ENCODE measurements around the gene ATP11A. TPM values are rescaled to one million over a fixed set of nuclear protein-coding genes. Genes with fewer than 3 reads are reported as not detected.

Gene ATP11A
- total and polyA plus RNA-seq, 2 experiments from 2014 or later = 28.7 to 30.8 TPM

DNA sequence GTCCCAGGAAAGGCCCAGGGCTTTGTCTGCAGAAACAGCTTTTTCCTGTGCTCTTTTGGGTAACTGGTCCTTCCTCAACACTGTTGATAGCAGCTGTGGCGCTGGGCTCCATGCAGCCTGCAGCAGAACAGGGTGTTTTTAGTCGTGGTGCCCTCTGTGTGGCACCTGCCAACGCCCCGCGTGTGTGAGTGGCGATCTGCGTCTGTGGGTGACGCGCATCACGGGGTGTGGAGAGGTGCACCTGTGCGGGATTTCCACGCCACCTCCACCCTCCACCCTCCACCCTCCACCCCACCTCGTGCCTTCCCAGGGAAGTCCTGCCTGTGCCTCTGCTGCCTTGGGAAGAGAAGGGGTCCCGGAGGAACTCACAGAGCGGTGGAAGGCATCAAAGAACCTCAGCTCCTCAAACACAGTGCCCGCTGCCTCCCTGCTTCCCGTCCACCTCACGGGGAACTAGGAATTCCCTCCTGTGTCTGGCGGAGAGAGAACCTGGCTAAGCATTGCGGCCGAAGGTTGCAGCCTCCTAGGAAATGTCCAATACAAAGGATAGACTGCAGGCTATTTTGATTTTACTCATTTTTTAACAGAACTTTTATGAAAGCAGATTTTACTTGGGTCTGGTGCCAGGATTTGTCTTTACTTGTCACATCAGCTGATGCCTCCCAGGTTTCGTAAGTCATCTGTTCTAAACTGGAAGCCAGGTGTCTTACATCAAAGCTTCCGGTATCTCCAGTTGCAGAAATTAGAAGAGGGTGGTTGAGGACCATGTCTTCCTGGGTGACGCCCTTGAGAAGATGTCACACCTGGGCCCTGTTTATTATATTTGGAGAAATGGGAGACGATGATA is 84.0 kb downstream of the ATP11A start:
- H4K20me1 ChIP-seq (ENCODE audit: insufficient read depth, poor library complexity, severe bottlenecking) = peaks cover 15% of the 10 kb centered on the region
- H3K4me3 ChIP-seq = no peak overlapping the region
- no peaks in the 10 kb centered on the region for H3K27me3 ChIP-seq
- H3K9me2 ChIP-seq (replicated peaks; ENCODE audit: insufficient read depth) = no peaks in the 10 kb centered on the region
- no peak overlapping the region for H3K4me2 ChIP-seq
- H2AFZ ChIP-seq = no peak overlapping the region
- H3K27ac ChIP-seq = no peak overlapping the region
- H3K4me1 ChIP-seq (ENCODE audit: insufficient read depth) = peaks cover 6% of the 10 kb centered on the region
- no peaks in the 10 kb centered on the region for H3K36me3 ChIP-seq (replicated peaks; ENCODE audit: insufficient read depth, low read depth)
- 93% methylated on average over 20 of the region's 25 CpGs for WGBS (ENCODE audit: low lambda C conversion rate, missing lambda C conversion rate)
- H3K79me2 ChIP-seq = peaks cover 75% of the 10 kb centered on the region
- DNase-seq (ENCODE audit: low spot score) = no peak
- H3K9me3 ChIP-seq (ENCODE audit: low read depth) = no peaks in the 10 kb centered on the region
- TF ChIP-seq EZH2phosphoT487 (IDR thresholded peaks at IDR 0.05; ENCODE audit: low read depth, severe bottlenecking, unreplicated experiment) (no peak), EZH2 (IDR thresholded peaks at IDR 0.05; ENCODE audit: borderline replicate concordance) (no peak)

DNA sequence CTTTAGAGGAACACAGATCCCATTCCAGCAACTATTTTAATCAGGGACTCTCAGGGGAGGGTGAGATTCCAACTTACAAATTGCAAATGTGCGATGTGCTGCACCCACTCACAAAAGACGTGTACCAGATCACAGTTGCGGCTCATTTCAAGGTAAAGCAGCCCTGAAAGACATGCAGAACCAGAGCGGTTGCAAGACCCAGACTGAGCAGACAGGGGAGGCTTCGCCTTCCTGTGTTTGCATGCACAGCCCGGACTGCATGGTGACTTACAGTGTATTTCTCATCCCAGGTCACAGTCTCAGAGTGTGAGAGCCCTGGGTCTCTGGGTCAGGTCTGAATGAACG is 84.6 kb downstream of the ATP11A start:
- Histone ChIP-seq H3K9me2 (replicated peaks; ENCODE audit: insufficient read depth) (no peaks in the 10 kb centered on the region), H3K4me3 (no peak overlapping the region), H2AFZ (no peak overlapping the region), H3K4me1 (ENCODE audit: insufficient read depth) (peaks cover 6% of the 10 kb centered on the region), H3K79me2 (peaks cover 73% of the 10 kb centered on the region), H3K4me2 (no peak overlapping the region), H3K9me3 (ENCODE audit: low read depth) (no peaks in the 10 kb centered on the region), H3K27ac (no peak overlapping the region), H3K27me3 (no peaks in the 10 kb centered on the region), H4K20me1 (ENCODE audit: insufficient read depth, poor library complexity, severe bottlenecking) (peaks cover 12% of the 10 kb centered on the region), H3K36me3 (replicated peaks; ENCODE audit: insufficient read depth, low read depth) (no peaks in the 10 kb centered on the region)
- TF ChIP-seq EZH2phosphoT487 (IDR thresholded peaks at IDR 0.05; ENCODE audit: low read depth, severe bottlenecking, unreplicated experiment) (no peak), EZH2 (IDR thresholded peaks at IDR 0.05; ENCODE audit: borderline replicate concordance) (no peak)
- TF ChIP-seq, protein P1, sequence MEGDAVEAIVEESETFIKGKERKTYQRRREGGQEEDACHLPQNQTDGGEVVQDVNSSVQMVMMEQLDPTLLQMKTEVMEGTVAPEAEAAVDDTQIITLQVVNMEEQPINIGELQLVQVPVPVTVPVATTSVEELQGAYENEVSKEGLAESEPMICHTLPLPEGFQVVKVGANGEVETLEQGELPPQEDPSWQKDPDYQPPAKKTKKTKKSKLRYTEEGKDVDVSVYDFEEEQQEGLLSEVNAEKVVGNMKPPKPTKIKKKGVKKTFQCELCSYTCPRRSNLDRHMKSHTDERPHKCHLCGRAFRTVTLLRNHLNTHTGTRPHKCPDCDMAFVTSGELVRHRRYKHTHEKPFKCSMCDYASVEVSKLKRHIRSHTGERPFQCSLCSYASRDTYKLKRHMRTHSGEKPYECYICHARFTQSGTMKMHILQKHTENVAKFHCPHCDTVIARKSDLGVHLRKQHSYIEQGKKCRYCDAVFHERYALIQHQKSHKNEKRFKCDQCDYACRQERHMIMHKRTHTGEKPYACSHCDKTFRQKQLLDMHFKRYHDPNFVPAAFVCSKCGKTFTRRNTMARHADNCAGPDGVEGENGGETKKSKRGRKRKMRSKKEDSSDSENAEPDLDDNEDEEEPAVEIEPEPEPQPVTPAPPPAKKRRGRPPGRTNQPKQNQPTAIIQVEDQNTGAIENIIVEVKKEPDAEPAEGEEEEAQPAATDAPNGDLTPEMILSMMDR (IDR thresholded peaks at IDR 0.05; ENCODE audit: poor library complexity) = no peak
- no peak for DNase-seq (ENCODE audit: low spot score)
- WGBS (ENCODE audit: low lambda C conversion rate, missing lambda C conversion rate) = 96% methylated on average over 7 of the region's 7 CpGs

DNA sequence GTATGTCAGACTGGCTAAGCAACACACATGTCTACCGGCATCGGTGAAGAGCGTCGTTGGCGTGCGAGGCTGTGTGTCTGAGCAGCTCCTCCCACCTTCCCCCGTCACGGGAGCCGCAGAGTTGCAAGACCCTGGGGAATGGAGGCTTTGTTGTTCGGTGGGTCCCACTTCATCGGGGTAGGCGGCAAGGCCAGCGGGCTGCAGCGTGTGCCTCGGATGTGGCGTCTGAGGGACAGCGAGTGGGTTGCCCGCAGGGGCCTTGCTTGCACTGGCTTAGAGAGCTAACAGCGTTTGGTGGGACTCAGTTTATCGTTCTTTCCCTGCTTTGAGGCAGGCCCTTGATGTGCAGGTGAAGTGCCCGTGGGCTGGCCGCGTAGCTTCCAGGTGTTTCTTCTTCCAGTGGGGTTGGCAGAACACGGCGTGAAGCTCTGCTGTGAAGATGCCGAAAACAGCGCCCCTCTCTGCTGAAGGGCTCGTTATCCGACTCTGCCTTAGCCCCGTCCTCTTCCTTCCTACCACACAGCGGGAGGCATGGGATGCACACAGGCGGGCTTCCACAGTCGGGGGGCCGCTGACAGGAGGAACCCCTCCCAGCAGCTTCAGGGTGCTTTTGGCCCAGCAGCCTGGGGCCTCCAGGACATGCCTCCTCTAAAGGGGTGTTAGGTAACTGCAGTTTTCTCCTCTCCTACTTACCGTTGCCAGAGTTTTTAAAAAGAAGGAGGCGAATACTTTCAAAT is 85.2 kb downstream of the ATP11A start:
- Histone ChIP-seq H3K9me2 (replicated peaks; ENCODE audit: insufficient read depth) (no peaks in the 10 kb centered on the region), H2AFZ (no peak overlapping the region), H3K4me3 (no peak overlapping the region), H3K36me3 (replicated peaks; ENCODE audit: insufficient read depth, low read depth) (no peaks in the 10 kb centered on the region), H3K9me3 (ENCODE audit: low read depth) (no peaks in the 10 kb centered on the region), H3K27me3 (no peaks in the 10 kb centered on the region), H4K20me1 (ENCODE audit: insufficient read depth, poor library complexity, severe bottlenecking) (peaks cover 11% of the 10 kb centered on the region), H3K4me1 (ENCODE audit: insufficient read depth) (peaks cover 6% of the 10 kb centered on the region), H3K4me2 (no peak overlapping the region), H3K27ac (no peak overlapping the region), H3K79me2 (peaks cover 76% of the 10 kb centered on the region)
- 94% methylated on average over 35 of the region's 36 CpGs for WGBS (ENCODE audit: low lambda C conversion rate, missing lambda C conversion rate)
- DNase-seq (ENCODE audit: low spot score) = no peak
- TF ChIP-seq, protein P1 (IDR thresholded peaks at IDR 0.05; ENCODE audit: poor library complexity) = no peak
- no peak for TF ChIP-seq EZH2 (IDR thresholded peaks at IDR 0.05; ENCODE audit: borderline replicate concordance)
- no peak for TF ChIP-seq EZH2phosphoT487 (IDR thresholded peaks at IDR 0.05; ENCODE audit: low read depth, severe bottlenecking, unreplicated experiment)

DNA sequence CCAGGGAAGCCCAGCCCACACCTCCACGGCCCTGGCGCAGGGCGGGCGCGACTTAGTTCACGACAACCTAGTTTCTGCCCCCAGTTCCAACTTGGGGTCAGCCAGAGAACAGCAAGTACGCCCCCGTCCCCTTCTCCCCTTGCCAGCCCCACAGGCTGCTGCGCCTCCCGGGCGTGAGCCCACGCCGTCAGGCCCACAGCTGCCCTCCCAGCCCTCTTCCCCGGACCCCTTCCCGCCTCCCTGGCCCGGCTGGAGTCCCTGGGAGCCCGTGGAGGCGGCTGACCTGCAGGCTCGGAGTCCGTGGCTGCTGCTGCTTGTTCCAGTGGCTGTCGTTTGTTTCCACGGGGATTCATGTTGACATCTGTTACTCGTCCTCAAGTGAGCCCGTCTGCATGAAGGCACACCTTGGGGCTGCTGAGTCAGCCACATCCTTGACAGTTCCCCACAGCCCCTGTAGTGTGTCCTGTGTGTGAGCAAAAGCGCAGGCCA is 86.0 kb downstream of the ATP11A start:
- no peak overlapping the region for H3K4me3 ChIP-seq
- H3K27me3 ChIP-seq = no peaks in the 10 kb centered on the region
- no peak overlapping the region for H3K4me2 ChIP-seq
- no peaks in the 10 kb centered on the region for H3K9me3 ChIP-seq (ENCODE audit: low read depth)
- 78% methylated on average over 23 of the region's 25 CpGs for WGBS (ENCODE audit: low lambda C conversion rate, missing lambda C conversion rate)
- peaks cover 5% of the 10 kb centered on the region for H3K4me1 ChIP-seq (ENCODE audit: insufficient read depth)
- no peaks in the 10 kb centered on the region for H3K36me3 ChIP-seq (replicated peaks; ENCODE audit: insufficient read depth, low read depth)
- DNase-seq (ENCODE audit: low spot score) = no peak
- peaks cover 76% of the 10 kb centered on the region for H3K79me2 ChIP-seq
- no peak for TF ChIP-seq EZH2 (IDR thresholded peaks at IDR 0.05; ENCODE audit: borderline replicate concordance)
- TF ChIP-seq EZH2phosphoT487 (IDR thresholded peaks at IDR 0.05; ENCODE audit: low read depth, severe bottlenecking, unreplicated experiment) = no peak
- TF ChIP-seq, protein P1 (IDR thresholded peaks at IDR 0.05; ENCODE audit: poor library complexity) = no peak
- H4K20me1 ChIP-seq (ENCODE audit: insufficient read depth, poor library complexity, severe bottlenecking) = peaks cover 8% of the 10 kb centered on the region
- no peak overlapping the region for H2AFZ ChIP-seq
- H3K9me2 ChIP-seq (replicated peaks; ENCODE audit: insufficient read depth) = no peaks in the 10 kb centered on the region
- no peak overlapping the region for H3K27ac ChIP-seq
